Esophagus muscularis mucosa (tissue), 4 donors: Measurements from ENCODE around the gene EAF1. TPM values are rescaled to one million over a fixed set of nuclear protein-coding genes. Genes with fewer than 3 reads are reported as not detected.

Experiments
- DNase-seq: peaks from one replicate; pipeline ENCODE4 v3.0.0-alpha.2; 2017; ENCODE audit errors: extremely low spot score
- H3K27ac ChIP-seq, 4 donors: fragments of 200-600 bp; sonication (generic); replicated peaks in 1 of 4; 1 replicate in 3 of 4; 2 replicates in 1 of 4; pipeline ENCODE4 v1.5.1; 2016 to 2019; ENCODE audit warnings: mild to moderate bottlenecking in 1 of 4
- H3K27me3 ChIP-seq, 4 donors: fragments of 200-600 bp; sonication (generic); one replicate each; pipeline versions ENCODE4 v1.5.1 to v1.6.0; 2016 to 2019
- H3K36me3 ChIP-seq, 4 donors: fragments of 200-600 bp; sonication (generic); one replicate each; pipeline ENCODE4 v1.5.1; 2016 to 2019
- H3K4me1 ChIP-seq, 4 donors: fragments of 200-600 bp; sonication (generic); one replicate each; pipeline ENCODE4 v1.5.1; 2016 to 2019
- H3K4me3 ChIP-seq, 4 donors: fragments of 200-600 bp; sonication (generic); 1 replicate in 2 of 4; 2 replicates in 2 of 4; pipeline ENCODE4 v1.5.1; 2016 to 2019; ENCODE audit warnings: mild to moderate bottlenecking in 4 of 4, moderate library complexity in 1 of 4
- H3K9me3 ChIP-seq, 4 donors: fragments of 200-600 bp; sonication (generic); 1 replicate in 3 of 4; 2 replicates in 1 of 4; pipeline ENCODE4 v1.5.1; 2016 to 2019
- EP300 ChIP-seq: sonication (generic); formaldehyde crosslinking; IDR thresholded peaks from one replicate; pipeline ENCODE4 v1.6.1; 2017; ENCODE audit warnings: antibody characterized with exemption
- POLR2A ChIP-seq: fragments of 450-650 bp; IDR thresholded peaks from one replicate; pipeline ENCODE4 v1.6.1; 2017; ENCODE audit warnings: antibody characterized with exemption, moderate library complexity, mild to moderate bottlenecking, low read depth
- POLR2AphosphoS5 ChIP-seq, 2 donors: sonication (generic); formaldehyde crosslinking; IDR thresholded peaks; one replicate each; pipeline ENCODE4 v1.6.1; 2017; ENCODE audit warnings: antibody characterized with exemption in 2 of 2
- WGBS: methylation state at CpG from one replicate; pipeline ENCODE4 v1.1.5; 2018; 5-methylcytosine and 5-hydroxymethylcytosine counted together
- intact Hi-C: fragments of 100-400 bp; cut with DNase I; formaldehyde crosslinking; loops from one replicate; pipeline ENCODE4 v1.15.1; 2023
- total RNA-seq, 4 donors: library from RNA; depleted of rRNA; stranded (reverse); fragments of >200 nt; gene quantifications; one replicate each; pipeline versions ENCODE4 v1.1.0 to v1.2.1, GENCODE V29; 2016
- TF ChIP-seq, protein P1 (sequence below), 3 experiments: fragments of 200-600 bp in 2 of 3; fragments of 450-650 bp in 1 of 3; sonication (generic) in 2 of 3; IDR thresholded peaks; one replicate each; pipeline ENCODE4 v1.5.1; 2017 to 2019; ENCODE audit warnings: antibody characterized with exemption in 3 of 3, mild to moderate bottlenecking in 2 of 3, moderate library complexity in 1 of 3

EAF1 gene
- total RNA-seq, 4 donors from 2014 or later, result 12.0 to 21.7 (median 15.4) TPM

DNA sequence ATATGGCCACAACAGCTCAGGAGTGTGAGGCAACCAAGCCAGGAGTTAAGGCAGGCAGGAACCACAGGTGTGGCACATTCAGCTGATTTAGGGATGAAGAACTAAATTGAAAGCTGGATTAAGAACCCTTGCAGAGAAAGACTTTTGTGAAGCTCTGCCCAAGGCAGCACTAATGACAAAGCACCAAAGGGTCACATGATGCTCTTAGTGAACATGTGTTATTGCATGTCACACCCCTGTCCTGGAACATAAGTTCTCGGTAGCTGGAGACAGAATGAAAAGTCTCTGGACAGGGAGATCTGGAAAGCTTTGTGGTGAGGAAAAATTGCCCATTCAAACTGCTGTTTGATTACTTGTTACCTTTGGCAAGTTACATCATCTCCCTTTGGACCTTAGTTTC, 3.2 kb downstream of the EAF1 start:
- intact Hi-C loops, result no loop called here
- H3K36me3 ChIP-seq, result peaks cover 18 to 57% (median 37%) of the 10 kb centered on the region in 4 donors

DNA sequence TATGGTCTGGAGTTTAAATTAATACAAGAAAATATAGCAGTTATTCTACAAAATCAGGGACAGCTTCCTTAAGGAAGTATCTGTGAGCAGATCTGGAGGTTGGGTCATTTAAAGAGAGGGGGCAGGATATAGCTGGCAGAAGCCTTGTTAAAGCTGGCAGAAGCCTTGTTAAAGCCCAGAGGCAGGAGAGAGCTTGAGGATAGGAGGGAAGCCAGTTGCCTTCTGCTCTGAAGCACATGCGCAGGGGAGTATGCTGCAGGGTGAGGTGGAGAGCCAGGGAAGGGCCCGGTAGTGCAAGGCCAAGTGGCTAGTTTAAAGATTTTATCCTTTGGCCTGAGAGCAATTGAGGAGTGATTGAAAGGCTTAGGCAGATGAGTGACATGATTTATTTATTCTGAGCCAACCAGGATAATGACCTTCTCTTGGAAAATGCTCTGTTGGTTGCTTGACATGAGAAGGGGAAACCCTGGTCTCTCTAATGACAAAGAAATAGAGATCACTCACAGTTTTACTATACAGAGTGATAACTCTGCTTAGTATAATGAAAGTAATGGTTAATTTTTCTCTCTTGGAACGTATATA, 3.9 kb downstream of the EAF1 start:
- Histone ChIP-seq H3K27ac (no peak overlapping the region), H3K9me3 (no peaks in the 10 kb centered on the region), H3K36me3 (peaks cover 21 to 64% (median 44%) of the 10 kb centered on the region in 4 donors), H3K27me3 (no peaks in the 10 kb centered on the region), H3K4me3 (no peak overlapping the region), H3K4me1 (peaks cover 20 to 47% (median 27%) of the 10 kb centered on the region in 4 donors)
- DNase-seq, result no peak
- intact Hi-C loops, result no loop called here
- TF ChIP-seq POLR2AphosphoS5 (IDR thresholded peaks at IDR 0.05), result no peak
- TF ChIP-seq, protein P1, sequence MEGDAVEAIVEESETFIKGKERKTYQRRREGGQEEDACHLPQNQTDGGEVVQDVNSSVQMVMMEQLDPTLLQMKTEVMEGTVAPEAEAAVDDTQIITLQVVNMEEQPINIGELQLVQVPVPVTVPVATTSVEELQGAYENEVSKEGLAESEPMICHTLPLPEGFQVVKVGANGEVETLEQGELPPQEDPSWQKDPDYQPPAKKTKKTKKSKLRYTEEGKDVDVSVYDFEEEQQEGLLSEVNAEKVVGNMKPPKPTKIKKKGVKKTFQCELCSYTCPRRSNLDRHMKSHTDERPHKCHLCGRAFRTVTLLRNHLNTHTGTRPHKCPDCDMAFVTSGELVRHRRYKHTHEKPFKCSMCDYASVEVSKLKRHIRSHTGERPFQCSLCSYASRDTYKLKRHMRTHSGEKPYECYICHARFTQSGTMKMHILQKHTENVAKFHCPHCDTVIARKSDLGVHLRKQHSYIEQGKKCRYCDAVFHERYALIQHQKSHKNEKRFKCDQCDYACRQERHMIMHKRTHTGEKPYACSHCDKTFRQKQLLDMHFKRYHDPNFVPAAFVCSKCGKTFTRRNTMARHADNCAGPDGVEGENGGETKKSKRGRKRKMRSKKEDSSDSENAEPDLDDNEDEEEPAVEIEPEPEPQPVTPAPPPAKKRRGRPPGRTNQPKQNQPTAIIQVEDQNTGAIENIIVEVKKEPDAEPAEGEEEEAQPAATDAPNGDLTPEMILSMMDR (IDR thresholded peaks at IDR 0.05), result no peak
- WGBS, result 79% methylated on average over 3 of the region's 3 CpGs

More for the DNA sequence above, 3.2 kb downstream of the EAF1 start:
- Histone ChIP-seq H3K9me3 (no peaks in the 10 kb centered on the region), H3K27me3 (no peaks in the 10 kb centered on the region), H3K4me3 (no peak overlapping the region), H3K27ac (no peak overlapping the region), H3K4me1 (peaks cover 27 to 55% (median 34%) of the 10 kb centered on the region in 4 donors)
- no peak for TF ChIP-seq EP300
- TF ChIP-seq POLR2AphosphoS5 (IDR thresholded peaks at IDR 0.05), result no peak
- no peak for TF ChIP-seq POLR2A
- 61% methylated on average over 1 of the region's 1 CpG for WGBS
- DNase-seq, result no peak

DNA sequence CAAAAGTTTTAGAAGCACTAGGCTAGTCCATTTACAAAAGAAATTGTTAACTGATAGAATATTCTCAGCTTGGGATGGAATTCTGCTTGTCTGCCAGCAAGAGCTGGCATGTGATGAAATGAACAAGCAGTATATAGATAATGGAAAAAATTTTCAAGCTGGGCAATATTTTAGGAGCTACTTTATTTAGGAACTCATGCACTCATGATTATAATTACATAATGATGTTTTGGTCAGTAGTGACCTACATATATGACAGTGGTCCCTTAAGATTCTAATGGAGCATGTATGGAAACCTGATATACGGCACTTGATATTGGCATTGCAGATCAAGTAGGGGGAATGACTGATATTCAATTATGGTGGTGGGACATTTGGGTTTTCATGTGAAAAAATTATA, 6.1 kb downstream of the EAF1 start:
- DNase-seq, result no peak
- H3K9me3 ChIP-seq, result no peaks in the 10 kb centered on the region
- no peak overlapping the region for H3K27ac ChIP-seq
- 100% methylated on average over 1 of the region's 1 CpG for WGBS
- peaks cover 41 to 86% (median 65%) of the 10 kb centered on the region in 4 donors for H3K36me3 ChIP-seq
- no peaks in the 10 kb centered on the region for H3K27me3 ChIP-seq
- no peak overlapping the region for H3K4me3 ChIP-seq
- intact Hi-C loops, result no loop called here
- TF ChIP-seq, protein P1 (IDR thresholded peaks at IDR 0.05), result no peak
- TF ChIP-seq POLR2AphosphoS5 (IDR thresholded peaks at IDR 0.05) (no peak), EP300 (no peak), POLR2A (no peak)
- H3K4me1 ChIP-seq, result peaks cover 10 to 30% (median 17%) of the 10 kb centered on the region in 4 donors

DNA sequence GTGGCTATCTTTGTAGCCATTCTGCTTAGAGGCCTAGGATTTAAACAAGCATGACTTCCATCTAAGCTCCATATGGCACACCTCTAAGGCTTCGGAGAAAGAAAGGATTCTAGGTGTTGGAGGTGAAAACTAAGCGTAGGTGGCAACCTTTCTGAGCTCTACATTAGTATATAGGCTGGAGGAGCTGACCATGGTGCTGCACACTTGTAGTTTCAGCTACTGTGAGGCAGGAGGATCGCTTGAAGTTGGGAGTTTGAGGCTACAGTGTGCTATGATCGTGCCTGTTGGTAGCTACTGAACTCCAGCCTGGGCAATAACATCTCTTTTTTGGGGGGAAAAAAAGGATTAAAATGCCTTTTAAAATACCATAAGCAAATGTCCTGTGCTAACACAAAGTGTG, 7.4 kb downstream of the EAF1 start:
- 95% methylated on average over 4 of the region's 4 CpGs for WGBS
- H3K36me3 ChIP-seq, result peaks cover 53 to 98% (median 77%) of the 10 kb centered on the region in 4 donors
- intact Hi-C loops, result no loop called here
- H3K27ac ChIP-seq, result no peak overlapping the region
- peaks cover 0 to 18% (median 7%) of the 10 kb centered on the region in 4 donors for H3K4me1 ChIP-seq
- TF ChIP-seq, protein P1 (IDR thresholded peaks at IDR 0.05), result no peak
- TF ChIP-seq POLR2AphosphoS5 (IDR thresholded peaks at IDR 0.05) (no peak), POLR2A (no peak), EP300 (no peak)
- no peak overlapping the region for H3K4me3 ChIP-seq
- no peaks in the 10 kb centered on the region for H3K27me3 ChIP-seq
- DNase-seq, result no peak
- no peaks in the 10 kb centered on the region for H3K9me3 ChIP-seq

DNA sequence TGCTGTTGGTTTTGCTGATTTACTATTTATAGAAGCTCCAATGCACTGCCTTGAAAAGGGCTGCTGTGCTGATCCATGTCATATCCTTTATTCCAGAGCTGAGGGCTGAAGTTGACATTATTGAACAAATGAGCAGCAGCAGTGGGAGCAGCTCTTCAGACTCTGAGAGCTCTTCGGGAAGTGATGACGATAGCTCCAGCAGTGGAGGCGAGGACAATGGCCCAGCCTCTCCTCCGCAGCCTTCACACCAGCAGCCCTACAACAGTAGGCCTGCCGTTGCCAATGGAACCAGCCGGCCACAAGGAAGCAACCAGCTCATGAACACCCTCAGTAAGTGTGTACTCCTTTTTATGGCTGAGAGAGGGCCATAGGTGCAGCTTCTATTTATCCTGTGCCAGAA, 8.8 kb downstream of the EAF1 start:
- Histone ChIP-seq H3K36me3 (peaks cover 60 to 100% (median 85%) of the 10 kb centered on the region in 4 donors), H3K27ac (no peak overlapping the region), H3K9me3 (no peaks in the 10 kb centered on the region), H3K4me1 (peaks cover 0 to 11% (median 2%) of the 10 kb centered on the region in 4 donors), H3K4me3 (no peak overlapping the region), H3K27me3 (no peaks in the 10 kb centered on the region)
- WGBS, result 80% methylated on average over 6 of the region's 6 CpGs
- intact Hi-C loops, result no loop called here
- no peak for DNase-seq
- TF ChIP-seq EP300 (no peak), POLR2AphosphoS5 (IDR thresholded peaks at IDR 0.05) (no peak)
- TF ChIP-seq, protein P1 (IDR thresholded peaks at IDR 0.05), result no peak
